ENCODE data around the gene STAT5B. TPM values are rescaled to one million over a fixed set of nuclear protein-coding genes. Genes with fewer than 3 reads are reported as not detected.

The STAT5B gene
- total RNA-seq, 1 donor from 2014 or later: 82.6 TPM

DNA sequence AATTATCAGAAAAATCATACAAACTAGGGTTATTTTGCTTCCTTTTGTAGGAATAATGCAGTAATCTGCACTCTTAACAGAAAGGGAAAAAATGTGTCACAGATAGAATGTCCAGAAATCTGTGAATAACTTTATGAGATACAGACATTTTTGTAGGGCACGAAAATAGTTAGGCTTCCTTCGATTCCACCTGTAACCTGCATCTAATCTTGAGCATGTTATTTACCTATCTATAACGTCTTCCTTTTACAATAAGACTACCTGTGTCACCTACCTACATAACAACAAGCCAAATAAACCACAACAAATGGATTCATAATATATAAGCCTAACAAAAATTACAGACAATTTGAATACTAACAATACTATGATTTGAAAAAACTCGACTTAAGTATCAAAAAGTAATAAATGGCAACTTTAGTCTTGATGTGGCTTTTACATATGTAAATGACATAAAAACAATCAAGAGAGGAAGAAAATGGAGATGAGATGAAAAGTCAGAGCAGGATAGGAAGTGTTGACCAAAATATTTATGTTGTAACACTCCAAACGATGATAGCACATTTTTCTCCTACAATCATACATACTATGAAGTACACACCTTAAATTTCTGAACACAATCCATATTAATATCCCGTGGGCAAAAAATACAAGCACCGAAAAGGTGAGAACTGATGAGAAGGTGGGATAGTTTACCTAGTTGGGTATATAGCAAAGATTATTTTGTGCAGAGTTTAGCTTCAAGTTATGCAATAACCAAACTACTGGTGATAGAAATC is 2.5 kb downstream of the STAT5B start:
- intact Hi-C loops (cut with micrococcal nuclease): loop anchor here (2.0 kb wide), 1 partner anchor 15 kb away; no protein-coding TSS in a partner anchor
- Mint-ChIP-seq H3K36me3 (ENCODE audit: low read depth) (peaks cover 4% of the 10 kb centered on the region), H3K27ac (no peak overlapping the region), H3K9me3 (no peaks in the 10 kb centered on the region), H3K27me3 (no peaks in the 10 kb centered on the region), H3K4me3 (peak overlapping the region; percentile 32), H3K4me1 (peaks cover 67% of the 10 kb centered on the region)
- no peak for TF ChIP-seq CTCF (IDR thresholded peaks at IDR 0.05)
- CTCF ChIA-PET: no interaction called here
- ATAC-seq (ENCODE audit: low read depth) (no peak), DNase-seq (no peak)
- POLR2A ChIA-PET: interaction anchor here (0.6 to 4.2 kb wide), 6 partner anchors 14 to 256 kb away, joined by 3 to 45 read pairs (median 6); partner anchors contain the start of genes DNAJC7, STAT3 and STAT5A

DNA sequence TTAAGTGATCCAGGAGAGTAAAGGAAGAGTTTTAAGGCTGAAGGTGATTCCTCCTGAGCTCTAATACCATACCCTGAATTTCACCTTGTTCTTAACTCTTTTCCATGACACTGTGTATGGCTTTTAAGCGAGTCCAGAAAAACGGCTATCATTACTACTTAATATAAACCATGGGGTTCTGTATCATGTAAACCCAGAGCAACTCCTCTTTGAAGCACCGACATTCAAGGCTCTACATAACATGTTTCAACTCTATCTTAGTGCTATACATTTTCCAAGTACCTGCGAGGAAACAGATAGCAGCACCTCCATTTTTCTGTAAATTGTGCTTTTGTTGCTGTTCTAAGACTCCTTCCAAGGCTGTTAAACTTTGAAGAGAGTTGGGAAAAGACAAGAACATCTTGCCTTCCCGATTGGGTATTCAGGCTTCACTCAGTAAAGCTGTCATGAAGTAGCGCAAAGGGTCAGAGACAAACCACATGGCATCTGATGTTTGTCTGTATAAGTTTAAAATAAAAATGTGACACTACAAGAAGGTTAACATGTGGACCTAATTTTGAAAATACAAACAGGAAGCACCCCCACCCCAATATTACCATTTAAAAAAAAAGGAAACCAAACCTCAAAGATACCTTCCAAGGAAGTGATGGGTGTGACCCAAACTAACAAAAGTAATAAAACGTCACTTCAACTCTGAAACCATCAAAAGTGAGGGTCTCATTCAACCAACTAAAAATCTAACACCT is 3.9 kb downstream of the STAT5B start:
- CTCF ChIA-PET: no interaction called here
- Mint-ChIP-seq H3K27me3 (no peaks in the 10 kb centered on the region), H3K9me3 (no peaks in the 10 kb centered on the region), H3K4me1 (peaks cover 66% of the 10 kb centered on the region), H3K36me3 (ENCODE audit: low read depth) (peaks cover 4% of the 10 kb centered on the region), H3K27ac (no peak overlapping the region), H3K4me3 (peak overlapping the region; percentile 26)
- DNase-seq: no peak
- intact Hi-C loops (cut with micrococcal nuclease): loop anchor here (2.0 kb wide), 1 partner anchor 14 kb away; no protein-coding TSS in a partner anchor
- no peak for TF ChIP-seq CTCF (IDR thresholded peaks at IDR 0.05)
- POLR2A ChIA-PET: interaction anchor here (0.5 to 1.1 kb wide), 2 partner anchors 23 to 67 kb away, joined by 4 to 7 read pairs; no protein-coding TSS in a partner anchor
- ATAC-seq (ENCODE audit: low read depth): no peak

- DNase-seq (no peak), ATAC-seq (ENCODE audit: low read depth) (no peak)
- peaks cover 4% of the 10 kb centered on the region for H3K36me3 Mint-ChIP-seq (ENCODE audit: low read depth)
- intact Hi-C loops (cut with micrococcal nuclease): loop anchor here (2.0 kb wide), 1 partner anchor 13 kb away; no protein-coding TSS in a partner anchor
- no peak for TF ChIP-seq CTCF (IDR thresholded peaks at IDR 0.05)
- H3K9me3 Mint-ChIP-seq: no peaks in the 10 kb centered on the region
- H3K27ac Mint-ChIP-seq: peak overlapping the region; percentile 5
- POLR2A ChIA-PET: interaction anchor here (1.1 kb wide), 1 partner anchor 23 kb away, joined by 4 read pairs; no protein-coding TSS in a partner anchor
- CTCF ChIA-PET: no interaction called here
- no peak overlapping the region for H3K4me3 Mint-ChIP-seq
- peaks cover 63% of the 10 kb centered on the region for H3K4me1 Mint-ChIP-seq
- H3K27me3 Mint-ChIP-seq: no peaks in the 10 kb centered on the region
Measured at GRCh38 chr17:42271779-42272035, 4.5 kb downstream of the STAT5B start.

GRCh38 chr17:42271006-42271778 is 5.0 kb downstream of the STAT5B start:
- Mint-ChIP-seq H3K4me3 (no peak overlapping the region), H3K27ac (peak overlapping the region; percentile 47), H3K27me3 (no peaks in the 10 kb centered on the region), H3K9me3 (no peaks in the 10 kb centered on the region), H3K4me1 (peaks cover 66% of the 10 kb centered on the region), H3K36me3 (ENCODE audit: low read depth) (peaks cover 4% of the 10 kb centered on the region)
- intact Hi-C loops (cut with micrococcal nuclease): no loop called here
- TF ChIP-seq CTCF (IDR thresholded peaks at IDR 0.05): no peak
- no peak for ATAC-seq (ENCODE audit: low read depth)
- DNase-seq: no peak
- ChIA-PET POLR2A (interaction anchor here (1.1 to 2.3 kb wide), 2 partner anchors 22 to 23 kb away, joined by 4 to 7 read pairs; no protein-coding TSS in a partner anchor), CTCF (interaction anchor here (0.7 kb wide), 1 partner anchor 49 kb away, joined by 3 read pairs; no protein-coding TSS in a partner anchor)

Data from activated B cell treated with CpG ODN at 0.5 μM for 24 hours (primary cell).